Glomerular endothelial cell (primary cell): ENCODE measurements around the gene PRR5L. TPM values are rescaled to one million over a fixed set of nuclear protein-coding genes. Genes with fewer than 3 reads are reported as not detected.

Experiments
- DNase-seq: peaks from one replicate; pipeline ENCODE4 v3.0.0-alpha.2; 2011; ENCODE audit warnings: low read depth, low spot score; ENCODE audit errors: extremely low read depth
- total RNA-seq: library from RNA; depleted of rRNA; stranded (reverse); fragments of >200 nt; gene quantifications from 2 replicates; pipeline ENCODE4 v1.2.3, GENCODE V29; 2015

PRR5L gene
- total RNA-seq, 1 donor from 2014 or later: 54.1 TPM

- no peak for DNase-seq
Measured at GRCh38 chr11:36278531-36279282, 17.4 kb upstream of the PRR5L start.

- DNase-seq: no peak
Measured at GRCh38 chr11:36280531-36280930, 15.6 kb upstream of the PRR5L start.

GRCh38 chr11:36281850-36282249 is 14.2 kb upstream of the PRR5L start:
- DNase-seq: no peak

GRCh38 chr11:36282926-36283325 is 13.2 kb upstream of the PRR5L start:
- DNase-seq: no peak

GRCh38 chr11:36288442-36289225 is 7.5 kb upstream of the PRR5L start:
- no peak for DNase-seq

DNA sequence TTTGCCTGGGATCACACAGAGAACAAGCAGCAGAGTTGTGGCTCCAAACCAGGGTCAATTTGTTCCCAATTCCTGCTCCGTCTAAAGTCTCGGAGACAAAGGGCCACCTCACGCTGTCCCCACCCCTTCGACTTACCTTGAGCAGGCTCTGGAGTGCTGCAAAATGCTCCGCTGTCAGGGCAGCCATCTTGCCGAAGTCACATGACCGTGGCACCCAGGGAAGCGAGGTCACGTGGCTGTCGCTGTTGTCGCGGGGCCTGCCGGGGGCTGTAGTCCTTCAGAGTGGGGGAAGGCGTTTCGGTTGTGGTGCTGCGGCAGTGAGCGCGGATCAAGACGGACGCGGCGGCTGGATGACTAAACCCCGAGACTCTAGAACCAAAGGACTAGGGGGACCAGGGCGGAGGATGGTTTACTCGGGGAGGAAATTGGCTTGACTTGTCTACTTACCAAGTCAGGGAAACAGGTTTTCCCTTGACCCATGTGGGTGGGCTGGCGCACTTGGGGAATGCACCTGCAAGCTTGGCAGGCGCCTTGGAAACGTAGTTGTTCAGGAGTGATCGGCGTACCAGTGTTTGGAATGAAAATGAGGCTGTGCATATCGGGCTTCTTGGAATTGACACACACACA is 6.7 kb upstream of the PRR5L start, which contains the start of gene COMMD9:
Gene COMMD9, minus strand, starts transcription at position 199 of the 627 bp plus-strand sequence. Its CDS starts 12 bp downstream, at position 187.
- DNase-seq: peak; percentile 60

DNA sequence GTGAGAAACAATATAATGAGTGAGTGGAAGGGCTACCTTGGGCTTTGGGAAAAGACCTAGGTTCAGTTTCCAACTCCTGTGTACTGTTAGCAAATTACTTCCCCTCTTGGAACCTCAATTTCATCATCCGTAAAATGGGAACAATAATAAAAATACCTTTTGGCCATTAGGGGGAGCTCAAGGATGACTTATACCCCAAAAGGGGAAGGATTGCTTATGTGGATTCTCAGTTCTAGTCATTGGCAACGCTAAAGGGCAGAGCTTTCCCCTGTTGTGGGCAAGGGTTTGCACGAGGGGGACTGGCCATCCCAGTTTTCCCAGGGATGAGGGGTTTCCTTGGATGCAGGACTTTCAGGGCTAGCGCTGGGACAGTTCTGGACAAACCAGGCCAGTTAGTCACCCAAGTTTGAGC is 3.8 kb upstream of the PRR5L start:
- DNase-seq: no peak

- DNase-seq: no peak
Measured at GRCh38 chr11:36296884-36297543, 926 bp downstream of the PRR5L start.

DNA sequence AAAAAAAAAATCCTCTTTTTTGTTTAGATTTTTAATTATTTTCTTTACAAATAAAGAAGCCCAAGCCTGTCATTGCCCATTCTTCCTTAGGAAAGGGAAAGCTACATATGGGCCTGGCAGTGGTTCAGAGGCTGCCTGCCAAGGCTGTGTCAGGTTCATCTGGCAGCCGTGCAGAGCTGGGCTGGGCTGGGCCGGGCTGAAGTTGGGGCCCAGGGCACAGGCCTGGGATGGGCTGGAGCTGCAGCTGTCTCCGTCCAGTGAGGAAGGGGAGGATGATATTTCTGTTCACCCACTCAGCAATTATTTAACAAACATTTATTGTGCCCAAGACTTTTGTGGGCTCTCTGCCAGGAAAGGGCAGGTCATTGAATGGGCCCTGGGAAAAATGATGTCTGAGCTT is 4.6 kb downstream of the PRR5L start:
- DNase-seq: no peak

DNA sequence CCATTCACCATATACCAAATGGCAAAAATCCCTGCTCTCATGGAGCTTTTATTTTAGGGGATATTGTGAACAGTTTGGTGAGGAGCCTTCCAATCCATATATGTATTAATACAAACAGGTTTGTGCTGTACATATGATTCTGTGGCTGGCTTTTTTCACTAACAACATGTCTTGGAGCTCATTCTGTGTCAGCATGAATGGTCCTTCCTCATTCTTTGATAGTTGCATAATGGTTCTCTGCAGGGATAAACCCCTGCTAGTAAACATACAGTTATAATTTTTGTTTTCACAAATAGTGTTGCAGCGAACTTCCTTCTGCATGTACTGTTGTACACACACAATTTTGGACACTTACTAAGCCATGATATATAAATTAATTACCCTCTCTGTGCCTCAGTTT is 8.3 kb downstream of the PRR5L start:
- no peak for DNase-seq

DNA sequence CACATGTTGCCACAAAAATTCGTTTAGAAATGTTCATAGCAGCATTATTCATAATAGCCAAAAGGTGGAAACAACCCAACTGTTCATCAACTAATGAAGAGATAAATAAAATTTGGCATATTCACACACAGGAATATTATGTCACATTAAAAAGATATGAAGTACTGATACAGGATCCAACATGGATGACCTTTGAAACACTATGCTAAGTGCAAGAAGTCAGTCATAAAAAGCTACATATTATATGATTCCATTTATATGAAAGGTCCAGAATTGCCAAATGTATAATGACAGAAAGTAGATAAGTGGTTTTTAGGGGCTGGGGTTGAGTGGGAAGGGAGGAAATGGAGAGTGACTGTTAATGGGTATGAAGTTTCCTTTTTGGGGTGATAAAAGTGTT is 9.0 kb downstream of the PRR5L start:
- DNase-seq: no peak

DNA sequence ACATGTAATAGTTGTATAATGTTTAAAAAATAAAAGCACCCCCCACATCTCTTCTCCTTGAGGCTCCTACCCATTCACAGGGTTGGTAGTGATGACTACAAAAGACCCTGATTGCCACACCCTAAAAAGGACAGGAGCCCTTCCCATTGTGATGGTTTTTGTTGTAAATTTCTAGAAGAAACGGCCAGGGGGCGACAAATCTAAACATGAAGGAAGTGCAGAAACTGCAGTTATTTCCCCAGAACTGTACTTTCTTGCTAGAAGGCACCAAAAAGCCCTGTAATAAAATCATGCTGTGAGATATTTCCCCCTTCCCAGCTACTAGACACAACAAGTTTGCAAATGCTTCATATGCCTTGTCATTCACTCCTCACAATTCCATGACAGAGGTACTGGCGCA is 10.8 kb downstream of the PRR5L start:
- no peak for DNase-seq

GRCh38 chr11:36308577-36308976 is 12.5 kb downstream of the PRR5L start:
- no peak for DNase-seq

DNA sequence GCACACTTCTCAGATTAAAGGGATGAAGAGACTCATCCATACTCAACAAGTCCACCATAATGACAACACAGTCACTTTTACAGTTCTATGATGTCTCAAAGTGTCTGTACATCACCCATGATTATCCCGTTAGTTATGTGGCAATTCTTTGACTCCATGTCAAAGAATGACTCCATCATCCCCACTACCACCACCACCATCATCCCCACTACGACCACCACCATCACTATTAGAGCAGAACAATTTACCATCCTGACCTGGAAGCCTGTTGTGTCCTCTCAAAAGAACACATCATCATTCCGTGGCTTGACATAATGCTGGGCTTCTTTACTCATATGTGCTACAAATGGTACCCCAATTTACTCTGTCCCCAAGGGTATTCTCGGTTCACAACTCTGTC is 13.7 kb downstream of the PRR5L start:
- no peak for DNase-seq

DNA sequence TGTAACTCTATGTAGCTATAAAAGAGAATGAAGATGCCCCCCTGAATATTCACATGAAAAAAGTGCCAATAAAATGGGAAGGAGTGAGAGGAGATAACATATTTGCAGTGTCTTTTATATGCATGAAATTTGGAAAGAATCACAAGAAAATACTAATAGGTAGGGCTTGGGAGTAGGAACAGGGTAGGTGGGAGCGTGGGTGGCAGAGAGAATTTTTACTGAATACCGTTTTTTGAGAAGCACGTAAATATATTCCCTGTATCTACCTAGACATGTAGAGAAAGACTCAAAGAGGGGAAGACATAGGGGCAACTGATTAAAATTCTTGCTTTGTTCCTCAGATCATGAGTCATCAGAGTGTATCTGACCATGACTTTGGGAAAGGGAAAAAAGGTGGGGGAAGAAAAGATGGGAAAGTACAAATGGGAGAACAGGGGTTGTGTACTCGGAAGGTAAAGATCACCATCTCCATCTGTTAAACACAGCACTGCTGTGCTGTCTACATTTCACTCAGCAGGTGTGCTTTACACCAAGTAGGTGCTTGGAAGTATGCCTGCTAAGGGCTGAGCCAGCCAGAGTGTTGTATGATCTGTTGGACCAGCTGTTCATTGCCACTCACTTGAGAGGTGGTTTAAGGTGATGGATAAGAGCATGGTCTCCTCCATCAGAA is 16.0 kb downstream of the PRR5L start:
- no peak for DNase-seq

DNA sequence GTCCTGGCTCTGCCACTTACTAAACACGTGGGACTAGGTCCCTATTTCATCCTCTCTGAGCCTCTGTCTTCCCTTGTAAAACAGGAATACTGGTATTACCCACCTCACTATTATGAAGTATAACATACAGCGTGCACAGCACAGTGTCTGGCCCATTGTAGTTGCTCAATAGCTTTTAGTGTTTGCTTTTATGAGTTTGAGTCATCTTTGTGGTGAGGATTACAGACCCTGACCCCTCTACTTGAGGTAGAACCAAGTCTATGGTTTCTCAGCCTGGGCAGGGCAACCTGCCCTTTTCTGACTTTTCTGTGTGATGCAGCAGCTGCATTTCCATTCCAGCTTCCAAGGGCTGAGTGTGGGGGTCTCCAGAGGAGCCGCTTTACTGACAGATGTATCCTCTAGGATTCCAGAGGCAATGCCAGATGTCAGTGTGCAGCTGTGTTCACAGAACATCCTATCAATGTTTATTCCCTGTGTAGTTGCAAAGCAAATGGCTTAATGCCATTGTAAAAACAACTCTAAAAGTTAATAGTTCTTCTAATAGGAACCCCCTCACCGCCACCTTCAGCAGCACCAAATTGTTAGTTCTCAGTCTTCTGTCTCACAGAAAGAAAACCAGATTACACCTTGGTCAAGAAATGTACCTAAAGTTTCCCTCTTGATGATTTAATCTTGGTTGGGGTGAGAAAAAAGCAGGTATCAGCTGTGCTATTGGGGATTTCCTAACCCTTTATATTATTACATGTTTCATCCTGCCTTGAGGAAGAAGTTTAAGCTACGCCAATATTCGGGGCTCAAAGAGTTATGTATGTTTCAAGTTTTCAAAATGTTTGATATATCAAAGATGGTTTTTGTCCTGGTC is 16.8 kb downstream of the PRR5L start:
- no peak for DNase-seq

- DNase-seq: no peak
Measured at GRCh38 chr11:36313750-36314433, 17.8 kb downstream of the PRR5L start.

GRCh38 chr11:36314434-36314767 is 18.3 kb downstream of the PRR5L start:
- no peak for DNase-seq

- no peak for DNase-seq
Measured at GRCh38 chr11:36316049-36316448, 20.0 kb downstream of the PRR5L start.
